GM19463 (cell line): ENCODE data around the gene FAM13C.
"Not testable (repeated sequence)": the region's sequence is repeated elsewhere in the genome, so short reads cannot be mapped to it uniquely, and the experiment has no call there.

Experiments used
- ATAC-seq: cut with Tn5 transposase; IDR thresholded peaks from one replicate; pipeline ENCODE4 v1.9.1; 2021; ENCODE audit warnings: mild to moderate bottlenecking, moderate library complexity; ENCODE audit not compliant: unreplicated experiment

FAM13C gene

DNA sequence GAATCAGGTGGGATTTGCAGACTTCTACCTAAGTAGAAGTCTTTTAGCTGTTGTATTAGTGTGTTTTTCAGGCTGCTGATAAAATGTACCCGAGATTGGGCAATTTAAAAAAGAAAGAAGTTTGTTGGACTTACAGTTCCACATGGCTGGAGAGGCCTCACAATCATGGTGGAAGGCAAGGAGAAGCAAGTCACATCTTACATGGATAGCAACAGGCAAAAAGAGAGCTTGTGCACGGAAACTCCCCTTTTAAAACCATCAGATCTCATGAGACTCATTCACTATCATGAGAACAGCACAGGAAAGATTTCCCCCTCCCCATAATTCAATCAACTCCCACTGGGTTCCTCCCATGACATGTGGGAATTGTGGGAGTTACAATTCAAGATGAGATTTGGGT lies 123.2 kb downstream of the FAM13C start:
- not testable (repeated sequence) for ATAC-seq

DNA sequence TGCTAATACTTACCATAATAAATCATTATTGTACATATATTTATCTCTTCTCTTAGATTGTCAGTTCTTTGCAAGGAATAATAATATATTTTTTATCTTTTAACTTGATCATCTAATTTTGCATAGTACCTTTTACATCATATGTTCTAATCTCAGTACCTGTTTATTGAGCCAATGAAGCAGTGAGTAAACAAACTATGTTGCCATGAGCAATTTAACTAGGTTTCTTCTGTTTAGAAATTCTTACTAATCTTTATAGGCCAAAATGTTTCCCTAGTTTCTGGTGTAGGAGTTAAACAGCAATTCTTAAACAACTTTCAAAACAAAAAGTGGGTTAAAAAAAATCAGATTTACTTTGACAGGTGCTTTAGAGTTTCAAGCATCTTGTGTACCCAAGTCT lies 124.6 kb downstream of the FAM13C start:
- ATAC-seq: no peak

DNA sequence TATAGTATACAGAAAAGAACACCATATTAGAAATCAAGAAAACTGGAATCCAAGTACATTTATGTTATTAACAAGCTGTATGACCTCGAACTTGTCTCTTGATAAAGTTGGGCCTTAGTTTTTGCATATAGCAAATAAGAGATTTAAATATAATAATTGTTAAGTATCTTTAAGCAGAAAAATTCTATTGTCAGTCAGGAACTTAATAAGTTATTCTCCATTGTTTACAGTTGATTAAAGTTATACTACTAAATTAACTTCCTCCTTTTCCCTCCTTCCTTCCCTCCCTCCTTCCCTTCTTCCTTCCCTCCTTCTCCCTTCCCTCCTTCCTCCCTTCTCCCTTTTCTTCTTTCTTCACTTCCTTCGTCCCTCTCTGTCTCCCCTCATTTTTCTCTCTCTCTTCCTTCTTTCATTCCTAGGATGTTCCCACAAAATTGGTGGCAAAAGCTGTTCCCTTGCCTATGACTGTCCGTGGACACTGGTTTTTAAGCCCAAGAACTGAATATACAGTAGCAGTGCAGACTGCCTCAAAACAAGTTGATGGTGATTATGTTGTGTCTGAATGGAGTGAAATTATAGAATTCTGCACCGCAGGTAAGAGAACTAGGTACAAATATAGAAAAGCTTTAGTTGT lies 126.2 kb downstream of the FAM13C start:
- no peak for ATAC-seq

DNA sequence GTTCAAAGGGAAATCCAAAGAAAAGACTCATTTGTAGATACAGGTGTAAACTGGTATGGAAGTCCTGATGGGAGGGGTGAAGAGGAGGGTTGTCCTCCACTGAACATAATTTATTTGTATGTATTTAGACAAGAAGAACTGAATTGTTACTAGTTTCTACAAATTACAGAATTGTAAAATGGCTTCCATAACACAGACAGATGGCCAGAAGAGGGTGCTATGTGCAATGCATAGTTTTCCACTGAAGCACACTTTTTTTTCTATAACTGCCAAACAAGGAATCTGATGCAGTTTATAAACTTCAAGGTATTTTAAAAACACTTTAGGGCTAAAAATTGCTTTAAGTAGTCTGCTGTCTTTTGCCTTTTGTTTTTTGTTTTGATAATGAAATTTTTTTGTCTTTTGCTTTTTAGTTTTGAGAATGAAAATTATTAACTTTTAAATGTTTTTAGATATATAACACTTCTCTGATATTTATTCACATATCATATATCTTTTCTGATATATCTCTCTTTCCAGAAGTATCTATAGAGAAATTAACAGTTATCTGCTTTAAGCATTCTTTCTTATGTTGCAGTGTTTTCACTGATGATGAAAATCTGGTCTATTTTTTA lies 127.4 kb downstream of the FAM13C start:
- ATAC-seq: no peak

DNA sequence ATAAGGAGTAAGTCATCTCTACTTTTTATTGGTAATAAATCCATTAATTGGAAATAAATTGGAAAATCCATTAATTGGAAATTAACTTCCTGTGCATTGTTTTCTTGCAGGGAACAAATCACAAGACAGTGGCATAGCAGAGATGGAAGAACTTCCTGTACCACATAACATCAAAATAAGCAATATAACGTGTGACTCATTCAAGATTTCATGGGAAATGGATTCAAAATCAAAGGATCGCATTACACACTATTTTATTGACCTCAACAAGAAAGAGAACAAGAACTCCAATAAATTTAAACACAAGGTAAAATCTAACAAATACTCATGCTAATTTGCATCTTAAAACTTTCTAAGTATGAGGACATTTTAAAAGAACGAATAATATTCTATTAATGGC lies 128.2 kb downstream of the FAM13C start:
- no peak for ATAC-seq

DNA sequence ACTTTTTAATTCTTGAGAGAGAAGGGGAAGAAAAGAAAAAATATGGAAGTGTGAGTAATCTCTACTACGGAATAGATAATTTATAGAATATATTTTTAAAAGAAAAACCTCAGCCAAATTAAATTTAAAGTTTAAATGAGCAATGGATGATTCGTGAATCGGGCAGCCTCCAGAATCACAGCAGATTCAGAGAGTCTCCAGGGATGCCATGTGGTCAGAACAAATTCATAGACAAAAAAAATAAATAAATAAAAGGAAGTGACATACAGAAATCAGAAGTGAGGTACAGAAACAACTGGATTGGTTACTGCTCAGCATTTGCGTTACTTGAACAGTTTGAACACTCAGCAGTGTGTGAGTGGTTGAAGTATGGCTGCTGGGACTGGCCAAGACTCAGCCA lies 132.9 kb downstream of the FAM13C start:
- no peak for ATAC-seq

DNA sequence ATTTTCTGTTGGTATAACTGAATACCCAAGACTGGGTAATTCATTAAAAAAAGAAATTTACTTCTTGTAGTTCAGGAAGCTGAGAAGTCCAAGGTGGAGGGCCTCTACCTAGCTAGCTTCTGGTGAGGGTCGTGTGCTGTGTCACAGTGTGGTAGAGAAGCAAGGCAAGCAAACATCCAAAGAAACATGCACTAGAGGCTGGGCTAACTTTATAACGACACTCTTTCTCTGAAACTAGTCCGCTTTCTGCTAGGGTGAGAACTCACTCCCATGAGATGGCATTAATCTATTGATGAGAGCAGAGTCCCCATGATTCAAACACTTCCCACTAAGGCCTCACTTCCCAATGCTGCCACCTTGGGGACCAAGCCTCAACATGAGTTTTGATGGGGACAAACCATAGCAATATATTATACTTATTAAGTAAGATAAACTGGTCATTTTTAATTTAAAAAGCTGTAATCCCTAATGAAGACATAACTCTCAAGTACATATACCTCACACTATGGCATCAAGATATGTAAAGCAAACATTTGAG lies 135.1 kb downstream of the FAM13C start:
- ATAC-seq: no peak

DNA sequence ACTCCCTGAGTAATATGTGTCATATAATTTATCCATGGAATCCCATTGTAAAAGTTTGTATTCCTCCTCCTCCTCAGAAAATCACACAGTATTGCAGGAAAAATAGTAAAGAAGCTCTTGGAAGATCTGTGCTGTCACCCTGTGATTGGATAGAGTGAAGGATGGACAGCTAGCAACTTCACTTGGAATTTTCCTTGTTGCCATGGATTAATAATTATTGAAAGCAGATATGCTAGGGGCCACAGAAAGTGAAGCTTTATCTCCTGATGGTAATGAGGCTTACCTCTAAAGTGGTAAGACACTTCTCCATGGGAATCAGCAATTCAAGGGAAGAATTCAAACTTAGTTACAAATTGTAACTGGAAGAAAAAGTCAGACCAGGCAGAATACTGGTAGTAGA lies 137.1 kb downstream of the FAM13C start:
- no peak for ATAC-seq

DNA sequence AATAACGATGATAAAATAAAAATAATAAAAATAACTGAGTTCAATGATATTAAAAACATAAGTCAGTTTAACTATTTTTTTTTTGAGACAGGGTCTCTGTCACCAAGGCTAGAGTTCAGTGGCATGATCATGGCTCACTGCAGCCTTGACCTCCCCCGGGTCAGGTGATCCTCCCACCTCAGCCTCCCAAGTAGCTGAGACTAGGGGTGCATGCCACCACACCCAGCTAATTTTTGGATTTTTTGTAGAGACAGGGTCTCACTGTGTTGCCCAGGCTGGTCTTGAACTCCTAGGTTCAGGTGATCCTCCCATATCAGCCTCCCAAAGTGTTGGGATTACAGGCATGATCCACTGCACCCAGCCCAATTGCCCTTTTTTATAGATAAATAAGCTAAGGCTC lies 138.8 kb downstream of the FAM13C start:
- ATAC-seq: not testable (repeated sequence)

DNA sequence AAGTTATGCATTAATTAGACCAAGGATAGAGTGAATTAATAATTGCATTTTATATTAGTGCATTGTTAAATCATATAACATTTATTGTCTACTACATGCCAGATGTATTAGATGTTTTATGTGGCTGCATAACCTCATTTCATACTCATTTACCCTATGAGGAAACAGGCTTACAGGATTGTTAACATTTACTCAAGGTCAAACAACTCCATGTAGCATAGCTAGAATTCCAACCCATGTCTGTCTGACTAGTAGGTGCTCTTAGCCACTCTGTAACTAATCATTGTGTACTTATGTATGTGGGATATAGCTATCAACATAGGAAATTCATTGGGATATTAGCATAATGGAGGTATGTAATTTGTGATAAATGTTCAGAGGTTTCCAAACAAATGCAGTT lies 139.6 kb downstream of the FAM13C start:
- no peak for ATAC-seq

DNA sequence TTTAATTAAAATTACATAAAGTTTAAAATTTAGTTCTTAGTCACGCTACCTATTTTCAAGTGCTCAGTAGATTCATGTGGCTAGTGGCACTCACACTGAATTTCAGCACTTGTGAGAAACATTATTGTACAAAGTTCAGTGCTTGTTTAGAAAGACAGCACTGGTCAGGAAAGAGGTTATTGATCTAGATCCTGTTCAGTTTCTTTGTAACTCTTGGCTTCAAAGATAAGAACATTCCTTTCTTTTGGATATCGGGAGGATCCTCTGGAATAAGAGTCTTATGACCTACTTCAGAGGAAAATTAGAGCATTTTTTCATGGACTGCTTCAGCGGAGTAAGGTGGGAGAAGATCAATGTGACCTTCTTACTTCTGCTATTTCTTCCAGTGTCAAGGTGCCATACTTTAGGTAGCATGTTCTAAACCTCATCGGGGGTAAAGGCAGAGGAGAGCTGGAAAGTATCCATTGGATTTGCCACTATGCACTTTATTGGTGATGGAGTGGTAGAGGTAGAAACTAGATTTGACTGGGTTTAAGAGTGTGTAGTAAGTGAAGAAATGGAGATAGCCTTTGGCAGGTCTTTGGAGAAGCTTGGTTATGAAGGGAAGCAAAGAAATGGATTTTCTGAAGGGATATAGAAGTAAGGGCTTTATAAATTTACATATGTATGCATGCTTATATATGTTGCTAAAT lies 146.0 kb downstream of the FAM13C start:
- no peak for ATAC-seq

DNA sequence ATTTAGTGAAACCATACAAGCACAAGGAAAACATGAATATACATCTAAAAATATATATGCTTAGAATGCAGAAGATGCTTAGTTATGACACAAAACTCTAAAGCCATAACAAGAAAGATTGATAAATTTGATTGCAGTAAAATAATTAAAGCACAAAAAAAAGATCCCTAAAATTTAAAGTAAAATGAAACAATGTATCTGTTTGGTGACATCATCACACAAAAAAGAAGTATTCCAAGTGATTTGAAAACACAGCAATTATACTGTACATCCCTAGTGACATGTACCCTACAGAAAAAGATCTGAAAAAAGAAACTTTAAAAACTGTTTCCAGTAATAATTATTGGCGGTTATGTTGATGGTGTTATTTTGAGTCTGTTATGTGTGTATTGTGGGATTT lies 148.2 kb downstream of the FAM13C start:
- no peak for ATAC-seq

DNA sequence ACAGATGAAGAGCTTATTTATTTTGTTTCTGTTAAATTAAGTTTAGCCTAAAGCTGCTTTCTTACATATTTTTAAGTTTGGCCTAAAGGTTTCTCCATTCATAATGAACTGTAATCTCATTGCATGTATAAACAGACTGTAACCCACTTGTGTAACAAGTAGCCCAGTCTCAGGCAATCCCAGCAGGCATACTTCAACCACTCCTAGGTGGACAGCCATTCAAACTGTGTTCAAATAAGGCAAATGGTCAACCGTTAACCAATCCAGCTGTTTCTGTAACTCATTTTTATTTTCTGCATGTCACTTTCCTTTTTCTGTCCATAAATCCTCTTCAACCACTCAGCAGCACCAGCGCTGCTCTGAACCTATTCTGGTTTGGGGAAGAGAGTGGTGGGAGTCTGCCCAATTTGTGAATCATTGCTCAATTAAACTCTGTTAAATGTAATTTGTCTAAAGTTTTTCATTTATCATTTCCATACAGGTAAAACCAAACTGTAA lies 150.0 kb downstream of the FAM13C start:
- no peak for ATAC-seq

DNA sequence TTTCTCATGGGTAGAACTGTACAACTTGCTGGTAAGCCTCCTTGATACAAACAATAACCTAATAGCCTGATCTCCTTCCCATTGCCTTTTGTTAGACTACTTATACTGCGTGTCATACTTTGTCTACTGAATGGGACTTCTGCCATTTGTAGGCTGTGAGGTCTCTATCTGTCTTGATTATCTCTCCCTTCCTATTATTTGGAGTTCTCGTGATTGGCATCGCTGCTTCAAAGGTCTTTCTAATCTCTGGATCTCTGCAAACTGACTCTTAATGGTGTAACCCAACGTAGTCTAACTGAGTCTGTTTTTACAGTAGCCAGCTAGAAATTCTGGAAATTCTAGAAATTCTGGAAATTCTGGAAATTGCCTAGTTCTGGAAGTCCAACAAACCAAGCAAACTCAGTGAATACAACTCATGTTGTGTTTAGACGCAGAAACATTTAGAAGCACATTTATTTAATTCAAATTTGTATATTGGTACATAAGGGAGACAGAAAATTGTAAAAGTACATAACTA lies 156.1 kb downstream of the FAM13C start:
- ATAC-seq: no peak
